HepG2 (cell line): ENCODE measurements around the gene DPEP1. TPM values are rescaled to one million over a fixed set of nuclear protein-coding genes. Genes with fewer than 3 reads are reported as not detected.

Experiments
- ATF6 ChIP-seq: sonication (generic); formaldehyde crosslinking; conservative IDR thresholded peaks from 2 replicates; pipeline ENCODE4 v1.4.0; 2020; ENCODE audit warnings: missing genetic modification reagents
- DNMT3B ChIP-seq: conservative IDR thresholded peaks from 2 replicates; pipeline ENCODE4 v1.6.1; 2016; ENCODE audit warnings: missing biosample characterization, control low read depth
- HNRNPK ChIP-seq: fragments of 200-400 bp; formaldehyde crosslinking; IDR thresholded peaks from 2 replicates; pipeline ENCODE4 v1.6.1; 2018; ENCODE audit warnings: low read length, low read depth, moderate library complexity, mild to moderate bottlenecking; ENCODE audit not compliant: poor library complexity, severe bottlenecking
- HOXA5 ChIP-seq: sonication (generic); formaldehyde crosslinking; IDR thresholded peaks from 2 replicates; pipeline ENCODE4 v1.4.0; 2020; ENCODE audit warnings: missing genetic modification reagents
- JDP2 ChIP-seq: sonication (generic); formaldehyde crosslinking; IDR thresholded peaks from 2 replicates; pipeline ENCODE4 v1.8.1; 2022; ENCODE audit warnings: missing genetic modification reagents, borderline replicate concordance
- LRRFIP1 ChIP-seq: sonication (generic); formaldehyde crosslinking; conservative IDR thresholded peaks from 2 replicates; pipeline ENCODE4 v1.4.0; 2020; ENCODE audit warnings: missing genetic modification reagents
- RCOR2 ChIP-seq: IDR thresholded peaks from 2 replicates; pipeline ENCODE4 v1.6.1; 2016; ENCODE audit warnings: missing biosample characterization, missing genetic modification reagents
- SP5 ChIP-seq: IDR thresholded peaks from 2 replicates; pipeline ENCODE4 v1.6.1; 2016; ENCODE audit warnings: low read depth, borderline replicate concordance
- YY1 ChIP-seq: IDR thresholded peaks from 2 replicates; pipeline ENCODE4 v1.6.1; 2011; ENCODE audit warnings: low read length, low read depth, moderate library complexity, mild to moderate bottlenecking; ENCODE audit not compliant: insufficient read depth, insufficient replicate concordance
- ZNF331 ChIP-seq: sonication (generic); formaldehyde crosslinking; IDR thresholded peaks from 2 replicates; pipeline ENCODE4 v1.4.0; 2020; ENCODE audit warnings: missing genetic modification reagents
- ZNF510 ChIP-seq: sonication (generic); formaldehyde crosslinking; IDR thresholded peaks from 2 replicates; pipeline ENCODE4 v1.4.0; 2020; ENCODE audit warnings: low read depth, mild to moderate bottlenecking, missing genetic modification reagents
- ZNF547 ChIP-seq: sonication (generic); formaldehyde crosslinking; IDR thresholded peaks from 2 replicates; pipeline ENCODE4 v1.5.1; 2020; ENCODE audit warnings: mild to moderate bottlenecking, missing genetic modification reagents
- polyA plus RNA-seq, 8 experiments: library from polyadenylated mRNA; depleted of rRNA in 3 of 8; stranded (reverse) in 7 of 8; unstranded in 1 of 8; fragments of >200 nt; fragmentation: Illumina TruSeq in 4 of 8; extraction: Trizol in 4 of 8; gene quantifications; 2 replicates each; pipeline versions ENCODE4 v1.2.1 to v1.2.3, GENCODE V29; 2011 to 2016; ENCODE audit warnings: low read depth in 4 of 8, missing spikeins in 1 of 8, mixed read lengths in 1 of 8; ENCODE audit not compliant: insufficient read depth in 1 of 8
- total RNA-seq, 5 experiments: library from RNA; depleted of rRNA; stranded (reverse); fragments of >200 nt; fragmentation: Illumina TruSeq; extraction: Trizol; gene quantifications; 2 replicates each; pipeline ENCODE4 v1.2.3, GENCODE V29; 2016; ENCODE audit warnings: low read depth in 1 of 5

DPEP1 gene
- total and polyA plus RNA-seq, 2 of the 13 experiments (the other 11 are each of a cell fraction or from before 2014, with no cell fraction given): 37.6 to 52.2 TPM

- TF ChIP-seq LRRFIP1 (CRISPR knock-in tag) (no peak), ZNF547 (CRISPR knock-in tag) (peak; percentile 56; the same call in 1 of the 2 replicates), ZNF331 (CRISPR knock-in tag) (0 out of 2 replicates have a peak, but pooled peaks have one; percentile 79), DNMT3B (CRISPR knock-in tag) (no peak), RCOR2 (CRISPR knock-in tag) (peak; percentile 65; the same call in 1 of the 2 replicates), ZNF510 (CRISPR knock-in tag) (0 out of 2 replicates have a peak, but pooled peaks have one; percentile 60), ATF6 (no peak), HNRNPK (no peak), HOXA5 (no peak), JDP2 (CRISPR knock-in tag) (no peak), YY1 (peak; percentile 39), SP5 (CRISPR knock-in tag) (0 out of 2 replicates have a peak, but pooled peaks have one; percentile 18)
Measured at GRCh38 chr16:89572485-89573205, 40.8 kb upstream of the DPEP1 start (continued).
